Endothelial cell of umbilical vein (primary cell): Measurements from ENCODE around the gene NHS. TPM values are rescaled to one million over a fixed set of nuclear protein-coding genes. Genes with fewer than 3 reads are reported as not detected.

Experiments used
- BruUV-seq: library from RNA; stranded (reverse); fragments of 400-500 nt; replicated peaks from 2 replicates; lab custom pipeline; 2021; lab: Mats Ljungman, UMichigan
- CTCF ChIA-PET: fragments of 300-600, 350-600 bp; sonication (Branson Sonifier 250); formaldehyde crosslinking; loops from one replicate; lab custom pipeline; 2021; ENCODE audit warnings: antibody characterized with exemption, inconsistent platforms; lab: Charles Lee
- POLR2A ChIA-PET: fragments of 300-600, 350-600 bp; sonication (Branson Sonifier 250); formaldehyde crosslinking; loops from one replicate; lab custom pipeline; 2021; ENCODE audit warnings: antibody characterized with exemption, inconsistent platforms; lab: Charles Lee
- DNase-seq: peaks from one replicate; pipeline ENCODE4 v3.0.0-alpha.2; 2011; ENCODE audit warnings: low read depth, low spot score
- FAIRE-seq: peaks from 2 replicates; lab custom pipeline; 2011; peaks lifted over from hg19 to GRCh38; lab: Jason Lieb, UNC
- H2AFZ ChIP-seq: 2 replicates; pipeline ENCODE4 v1.6.0; 2012; ENCODE audit warnings: low read depth, low read length, control low read depth, inconsistent platforms
- H3K27ac ChIP-seq: 2 replicates; pipeline ENCODE4 v1.5.1; 2011; ENCODE audit warnings: low read depth, mild to moderate bottlenecking, control low read depth, low read length, moderate library complexity; ENCODE audit not compliant: insufficient read depth
- H3K27me3 ChIP-seq, 2 experiments: 2 replicates each; pipeline versions ENCODE4 v1.6.0 to v1.6.1; 2011; ENCODE audit warnings: low read length in 2 of 2, mixed read lengths in 1 of 2; ENCODE audit not compliant: control insufficient read depth in 2 of 2, insufficient read depth in 2 of 2
- H3K36me3 ChIP-seq, 2 experiments: 2 replicates in 1 of 2; 3 replicates in 1 of 2; pipeline ENCODE4 v1.5.1; 2011; ENCODE audit warnings: low read length in 2 of 2, mild to moderate bottlenecking in 1 of 2, moderate library complexity in 1 of 2; ENCODE audit not compliant: control insufficient read depth in 2 of 2, insufficient read depth in 2 of 2; ENCODE audit errors: extremely low read depth in 1 of 2
- H3K4me1 ChIP-seq: 3 replicates; pipeline ENCODE4 v1.5.1; 2011; ENCODE audit warnings: mild to moderate bottlenecking, low read length; ENCODE audit not compliant: control insufficient read depth, insufficient read depth; ENCODE audit errors: extremely low read depth
- H3K4me2 ChIP-seq: 2 replicates; pipeline ENCODE4 v1.6.1; 2011; ENCODE audit warnings: low read length, control low read depth, mixed read lengths; ENCODE audit not compliant: insufficient read depth
- H3K4me3 ChIP-seq, 3 experiments: fragments of 200-600 bp in 1 of 3; sonication (generic), shearing (Covaris generic) in 1 of 3; replicated peaks in 1 of 3; 2 replicates each; pipeline ENCODE4 v1.5.1; 2011 to 2016; ENCODE audit warnings: control low read depth in 3 of 3, low read length in 3 of 3, mild to moderate bottlenecking in 2 of 3, inconsistent platforms in 1 of 3, low read depth in 1 of 3, moderate library complexity in 1 of 3; ENCODE audit not compliant: insufficient read depth in 1 of 3
- H3K79me2 ChIP-seq: 2 replicates; pipeline ENCODE4 v1.6.0; 2012; ENCODE audit warnings: low read length, inconsistent platforms; ENCODE audit not compliant: control insufficient read depth, insufficient read depth
- H3K9ac ChIP-seq: replicated peaks from 2 replicates; pipeline ENCODE3; 2011; ENCODE audit warnings: low read length, control low read depth; ENCODE audit not compliant: insufficient read depth; ENCODE audit errors: extremely low read depth
- H3K9me1 ChIP-seq: replicated peaks from 3 replicates; pipeline ENCODE4 v1.6.0; 2011; ENCODE audit warnings: mild to moderate bottlenecking, low read length; ENCODE audit not compliant: control insufficient read depth, insufficient read depth; ENCODE audit errors: extremely low read depth
- H3K9me3 ChIP-seq: replicated peaks from 2 replicates; pipeline ENCODE4 v1.5.1; 2012; ENCODE audit warnings: low read length, inconsistent platforms; ENCODE audit not compliant: control insufficient read depth, insufficient read depth
- H4K20me1 ChIP-seq: replicated peaks from 2 replicates; pipeline ENCODE3; 2011; ENCODE audit warnings: mild to moderate bottlenecking, low read length; ENCODE audit not compliant: control insufficient read depth, insufficient read depth; ENCODE audit errors: extremely low read depth
- CTCF ChIP-seq, 2 donors: IDR thresholded peaks; 1 replicate in 1 of 2; 2 replicates in 1 of 2; pipeline ENCODE4 v1.5.1; 2011; ENCODE audit warnings: low read length in 2 of 2, mild to moderate bottlenecking in 2 of 2, moderate library complexity in 2 of 2, control low read depth in 1 of 2, inconsistent platforms in 1 of 2, low read depth in 1 of 2; ENCODE audit not compliant: insufficient read depth in 1 of 2; ENCODE audit errors: extremely low read depth in 1 of 2
- EZH2 ChIP-seq: IDR thresholded peaks from 2 replicates; pipeline ENCODE4 v1.6.1; 2012; ENCODE audit warnings: borderline replicate concordance, low read depth, mild to moderate bottlenecking, moderate library complexity, low read length, inconsistent platforms; ENCODE audit not compliant: severe bottlenecking
- FOS ChIP-seq: IDR thresholded peaks from 2 replicates; pipeline ENCODE4 v1.6.1; 2011; ENCODE audit warnings: mild to moderate bottlenecking, low read length, moderate library complexity, borderline replicate concordance; ENCODE audit not compliant: insufficient read depth
- GATA2 ChIP-seq: IDR thresholded peaks from 2 replicates; pipeline ENCODE4 v1.7.0; 2011; ENCODE audit warnings: low read depth, mild to moderate bottlenecking, moderate library complexity, mixed read lengths, low read length; ENCODE audit not compliant: insufficient read length, insufficient read depth
- JUN ChIP-seq: IDR thresholded peaks from 2 replicates; pipeline ENCODE4 v1.6.1; 2011; ENCODE audit warnings: borderline replicate concordance, low read depth; ENCODE audit not compliant: insufficient read length, insufficient read depth
- MAX ChIP-seq: IDR thresholded peaks from 2 replicates; pipeline ENCODE4 v1.6.1; 2011; ENCODE audit not compliant: insufficient read depth, insufficient read length
- MYC ChIP-seq: IDR thresholded peaks from one replicate; pipeline ENCODE4 v1.6.1; 2011; ENCODE audit warnings: mild to moderate bottlenecking, low read depth, low read length
- POLR2A ChIP-seq: IDR thresholded peaks from 2 replicates; pipeline ENCODE4 v1.6.1; 2012; ENCODE audit warnings: low read depth, mild to moderate bottlenecking, control low read depth, low read length
- POLR2AphosphoS5 ChIP-seq: IDR thresholded peaks from 2 replicates; pipeline ENCODE4 v1.6.1; 2012; ENCODE audit warnings: low read depth, mild to moderate bottlenecking, control low read depth, low read length, moderate library complexity; ENCODE audit not compliant: insufficient read depth
- dilution Hi-C: fragments of 300-500 bp; cut with MboI; formaldehyde crosslinking; loops from one replicate; pipeline ENCODE4 v1.15.0; 2019; ENCODE audit warnings: low sequenced_read_pairs; ENCODE audit not compliant: extremely low pct_ligation_motif_present
- intact Hi-C: fragments of 100-400 bp; cut with micrococcal nuclease; formaldehyde crosslinking; loops from one replicate; pipeline ENCODE4 v1.10.0; 2022
- polyA plus RNA-seq, 4 experiments: library from polyadenylated mRNA; depleted of rRNA in 3 of 4; stranded (reverse) in 3 of 4; unstranded in 1 of 4; fragments of >200 nt; gene quantifications; 2 replicates each; pipeline versions ENCODE4 v1.2.1 to v1.2.3, GENCODE V29; 2011 to 2012; ENCODE audit warnings: missing spikeins in 1 of 4
- total RNA-seq: library from RNA; stranded (reverse); gene quantifications from 2 replicates; pipeline ENCODE4 v1.2.3, GENCODE V29; 2021

The NHS gene
- total and polyA plus RNA-seq, 2 donors (not counting 3 experiments of a cell fraction or from before 2014, with no cell fraction given), result 0.07 to 0.46 TPM

GRCh38 chrX:17473021-17473420 lies 98.0 kb downstream of the NHS start:
- no peak overlapping the region for H3K27ac ChIP-seq
- no TSS peak for BruUV-seq
- H3K36me3 ChIP-seq, result no peaks in the 10 kb centered on the region
- DNase-seq, result no peak
- CTCF ChIA-PET, result no interaction called here
- dilution Hi-C loops, result no loop called here
- POLR2A ChIA-PET, result no interaction called here
- FAIRE-seq, result no peak
- no peaks in the 10 kb centered on the region for H3K27me3 ChIP-seq
- H3K9me1 ChIP-seq, result no peaks in the 10 kb centered on the region
- H4K20me1 ChIP-seq, result no peaks in the 10 kb centered on the region
- H3K4me3 ChIP-seq, result no peak overlapping the region
- TF ChIP-seq EZH2 (no peak), GATA2 (no peak), JUN (no peak), MAX (no peak), FOS (no peak), POLR2AphosphoS5 (no peak), MYC (no peak), POLR2A (no peak), CTCF (IDR thresholded peaks at IDR 0.05; ENCODE audit: extremely low read depth in 1 of 2, insufficient read depth in 1 of 2, low read depth in 1 of 2, low read length in 2 of 2) (no peak)
- no peak overlapping the region for H2AFZ ChIP-seq
- H3K4me2 ChIP-seq, result no peak overlapping the region
- H3K79me2 ChIP-seq, result no peaks in the 10 kb centered on the region
- intact Hi-C loops, result no loop called here
- no peaks in the 10 kb centered on the region for H3K4me1 ChIP-seq
- no peak overlapping the region for H3K9ac ChIP-seq
- no peaks in the 10 kb centered on the region for H3K9me3 ChIP-seq
